GM23338 (cell line): Measurements from ENCODE around the gene ELAVL3.

Experiments
- CREB1 ChIP-seq: fragments of 250-450 bp; sonication (Bioruptor Pico); IDR thresholded peaks from 2 replicates; pipeline ENCODE4 v1.5.0; 2020; ENCODE audit warnings: low read depth, mild to moderate bottlenecking, moderate library complexity
- CTCF ChIP-seq, 2 experiments: fragments of 200-600 bp in 1 of 2; sonication (generic) in 1 of 2; conservative IDR thresholded peaks; 2 replicates each; pipeline versions ENCODE4 v1.5.1 to v1.6.1; 2016 to 2017; ENCODE audit warnings: antibody characterized with exemption in 2 of 2, low read depth in 2 of 2, mild to moderate bottlenecking in 2 of 2, moderate library complexity in 1 of 2
- ETS1 ChIP-seq: IDR thresholded peaks from 2 replicates; pipeline ENCODE4 v1.6.1; 2016; ENCODE audit warnings: antibody characterized with exemption
- EZH2 ChIP-seq: fragments of 200-600 bp; sonication (generic); IDR thresholded peaks from one replicate; pipeline ENCODE4 v1.8.0; 2017; ENCODE audit warnings: antibody characterized with exemption, mild to moderate bottlenecking, low read depth; ENCODE audit not compliant: unreplicated experiment
- EZH2phosphoT487 ChIP-seq: fragments of 200-600 bp; sonication (generic); IDR thresholded peaks from one replicate; pipeline ENCODE4 v1.8.1; 2018; ENCODE audit warnings: antibody characterized with exemption; ENCODE audit not compliant: unreplicated experiment
- JUNB ChIP-seq: IDR thresholded peaks from one replicate; pipeline ENCODE4 v1.6.1; 2016; ENCODE audit warnings: antibody characterized with exemption; ENCODE audit not compliant: unreplicated experiment
- NANOG ChIP-seq: IDR thresholded peaks from 2 replicates; pipeline ENCODE4 v1.6.1; 2016; ENCODE audit warnings: antibody characterized with exemption, borderline replicate concordance
- POLR2AphosphoS5 ChIP-seq: IDR thresholded peaks from 2 replicates; pipeline ENCODE4 v1.6.1; 2016; ENCODE audit warnings: antibody characterized with exemption, low read depth
- STAT1 ChIP-seq: IDR thresholded peaks from one replicate; pipeline ENCODE4 v1.6.1; 2016; ENCODE audit warnings: antibody characterized with exemption; ENCODE audit not compliant: unreplicated experiment
- ZNF114 ChIP-seq: fragments of 250-450 bp; sonication (Bioruptor Pico); IDR thresholded peaks from 2 replicates; pipeline ENCODE4 v1.5.0; 2020; ENCODE audit warnings: mild to moderate bottlenecking, moderate library complexity
- ZNF331 ChIP-seq: fragments of 250-450 bp; sonication (Bioruptor Pico); IDR thresholded peaks from 2 replicates; pipeline ENCODE4 v1.5.0; 2020; ENCODE audit warnings: low read depth, mild to moderate bottlenecking, moderate library complexity
- TF ChIP-seq, protein P1 (sequence below): IDR thresholded peaks from one replicate; pipeline ENCODE4 v1.6.1; 2018; ENCODE audit warnings: antibody characterized with exemption; ENCODE audit not compliant: unreplicated experiment

- TF ChIP-seq EZH2, result no peak
- TF ChIP-seq CTCF (conservative IDR thresholded peaks at IDR 0.05; ENCODE audit: low read depth in 2 of 2), result no peak
- TF ChIP-seq POLR2AphosphoS5, result peak; percentile 57
- no peak for TF ChIP-seq ZNF114
- no peak for TF ChIP-seq JUNB
- no peak for TF ChIP-seq ETS1
- TF ChIP-seq, protein P1, sequence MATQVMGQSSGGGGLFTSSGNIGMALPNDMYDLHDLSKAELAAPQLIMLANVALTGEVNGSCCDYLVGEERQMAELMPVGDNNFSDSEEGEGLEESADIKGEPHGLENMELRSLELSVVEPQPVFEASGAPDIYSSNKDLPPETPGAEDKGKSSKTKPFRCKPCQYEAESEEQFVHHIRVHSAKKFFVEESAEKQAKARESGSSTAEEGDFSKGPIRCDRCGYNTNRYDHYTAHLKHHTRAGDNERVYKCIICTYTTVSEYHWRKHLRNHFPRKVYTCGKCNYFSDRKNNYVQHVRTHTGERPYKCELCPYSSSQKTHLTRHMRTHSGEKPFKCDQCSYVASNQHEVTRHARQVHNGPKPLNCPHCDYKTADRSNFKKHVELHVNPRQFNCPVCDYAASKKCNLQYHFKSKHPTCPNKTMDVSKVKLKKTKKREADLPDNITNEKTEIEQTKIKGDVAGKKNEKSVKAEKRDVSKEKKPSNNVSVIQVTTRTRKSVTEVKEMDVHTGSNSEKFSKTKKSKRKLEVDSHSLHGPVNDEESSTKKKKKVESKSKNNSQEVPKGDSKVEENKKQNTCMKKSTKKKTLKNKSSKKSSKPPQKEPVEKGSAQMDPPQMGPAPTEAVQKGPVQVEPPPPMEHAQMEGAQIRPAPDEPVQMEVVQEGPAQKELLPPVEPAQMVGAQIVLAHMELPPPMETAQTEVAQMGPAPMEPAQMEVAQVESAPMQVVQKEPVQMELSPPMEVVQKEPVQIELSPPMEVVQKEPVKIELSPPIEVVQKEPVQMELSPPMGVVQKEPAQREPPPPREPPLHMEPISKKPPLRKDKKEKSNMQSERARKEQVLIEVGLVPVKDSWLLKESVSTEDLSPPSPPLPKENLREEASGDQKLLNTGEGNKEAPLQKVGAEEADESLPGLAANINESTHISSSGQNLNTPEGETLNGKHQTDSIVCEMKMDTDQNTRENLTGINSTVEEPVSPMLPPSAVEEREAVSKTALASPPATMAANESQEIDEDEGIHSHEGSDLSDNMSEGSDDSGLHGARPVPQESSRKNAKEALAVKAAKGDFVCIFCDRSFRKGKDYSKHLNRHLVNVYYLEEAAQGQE, result no peak
- TF ChIP-seq CREB1 (CRISPR knock-in tag), result no peak
- TF ChIP-seq EZH2phosphoT487, result no peak
- TF ChIP-seq STAT1, result no peak
- TF ChIP-seq NANOG, result no peak
- TF ChIP-seq ZNF331 (CRISPR knock-in tag), result no peak
Measured at GRCh38 chr19:11420429-11421370, 60.1 kb downstream of the ELAVL3 start.
